ENCODE data around the gene SRRM4. TPM values are rescaled to one million over a fixed set of nuclear protein-coding genes. Genes with fewer than 3 reads are reported as not detected.

Gene SRRM4
- total RNA-seq, 1 experiment from 2014 or later = 0.02 TPM

DNA sequence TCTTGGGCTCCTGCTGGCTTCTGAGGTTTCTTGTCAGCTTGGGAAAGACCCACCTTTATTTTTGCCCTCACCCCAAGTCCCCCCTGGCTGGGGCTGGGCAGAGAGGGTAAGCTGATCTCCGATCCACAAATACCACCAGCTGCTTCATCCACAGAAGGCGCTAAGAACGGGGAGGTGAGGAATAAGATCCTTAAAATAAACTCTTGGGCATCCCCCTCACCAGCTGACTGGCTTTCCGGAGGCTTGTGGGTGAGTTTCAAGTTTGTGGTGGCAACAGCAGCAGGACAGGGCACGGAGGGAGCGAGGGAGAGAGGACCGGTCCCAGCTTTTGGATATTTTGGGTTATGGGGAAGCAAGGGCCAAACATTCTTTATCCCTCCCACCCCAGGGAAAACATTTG lies 176.6 kb downstream of the SRRM4 start (continued):
- no peak for TF ChIP-seq SRF (IDR thresholded peaks at IDR 0.05; ENCODE audit: low read depth)
- no peak for TF ChIP-seq SIN3A (IDR thresholded peaks at IDR 0.05; ENCODE audit: low read depth)
- TF ChIP-seq, protein P1, sequence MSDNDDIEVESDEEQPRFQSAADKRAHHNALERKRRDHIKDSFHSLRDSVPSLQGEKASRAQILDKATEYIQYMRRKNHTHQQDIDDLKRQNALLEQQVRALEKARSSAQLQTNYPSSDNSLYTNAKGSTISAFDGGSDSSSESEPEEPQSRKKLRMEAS (IDR thresholded peaks at IDR 0.05) = no peak
- TF ChIP-seq JUND (IDR thresholded peaks at IDR 0.05) = no peak
- no peak for TF ChIP-seq ZNF274 (IDR thresholded peaks at IDR 0.05; ENCODE audit: low read depth, low read length)

DNA sequence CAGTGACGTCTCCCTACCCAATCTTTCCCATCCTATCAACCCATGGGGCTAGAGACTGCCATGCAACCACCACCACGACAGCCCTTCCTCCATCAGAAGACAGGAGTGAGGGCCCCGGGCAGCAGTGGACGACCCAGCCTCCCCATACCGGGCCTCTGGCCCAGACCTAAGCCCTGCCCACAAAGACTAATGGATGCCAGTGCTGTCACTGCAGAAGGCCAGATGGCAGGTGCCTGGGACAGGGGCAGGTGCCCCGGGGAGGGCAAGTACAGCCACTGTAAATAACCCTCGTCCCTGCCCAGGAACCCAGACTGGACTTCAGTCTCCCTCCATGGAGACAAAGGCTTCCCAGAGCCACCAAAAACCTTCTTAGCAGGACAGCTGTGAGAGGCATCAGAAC lies 177.1 kb downstream of the SRRM4 start:
- TF ChIP-seq SIN3A (IDR thresholded peaks at IDR 0.05; ENCODE audit: low read depth) (no peak), CBX3 (IDR thresholded peaks at IDR 0.05; ENCODE audit: low read depth) (no peak), SRF (IDR thresholded peaks at IDR 0.05; ENCODE audit: low read depth) (no peak), SP1 (IDR thresholded peaks at IDR 0.05; ENCODE audit: low read depth) (no peak), POLR2A (IDR thresholded peaks at IDR 0.05; ENCODE audit: borderline replicate concordance, extremely low read depth, insufficient read depth, insufficient read length) (no peak)
- TF ChIP-seq, protein P1 (IDR thresholded peaks at IDR 0.05) = no peak
- Histone ChIP-seq H3K9ac (ENCODE audit: low read length) (no peak overlapping the region), H2AFZ (ENCODE audit: low read depth, low read length, poor library complexity, severe bottlenecking) (no peak overlapping the region), H3K4me3 (replicated peaks in 1 of 2; ENCODE audit: low read depth in 1 of 2, low read length in 2 of 2) (no peak overlapping the region), H3K27ac (ENCODE audit: low read depth, low read length) (no peak overlapping the region), H3K9me3 (ENCODE audit: control insufficient read depth in 1 of 2, insufficient read depth in 1 of 2, low read depth in 1 of 2, low read length in 2 of 2) (no peaks in the 10 kb centered on the region), H3K27me3 (ENCODE audit: insufficient read depth, low read length) (peaks cover 21% of the 10 kb centered on the region), H3K79me2 (ENCODE audit: insufficient read depth, low read length) (no peaks in the 10 kb centered on the region), H4K20me1 (ENCODE audit: insufficient read depth) (no peaks in the 10 kb centered on the region), H3K9me2 (ENCODE audit: insufficient read depth) (no peaks in the 10 kb centered on the region), H3K4me1 (ENCODE audit: control insufficient read depth in 1 of 2, insufficient read depth in 2 of 2, low read length in 2 of 2) (peaks cover 8 to 16% of the 10 kb centered on the region in 2 experiments; a peak in 3 of 4 replicates), H3K36me3 (ENCODE audit: control insufficient read depth in 1 of 2, insufficient read depth in 2 of 2, low read length in 2 of 2) (no peaks in the 10 kb centered on the region), H3K4me2 (ENCODE audit: low read length) (no peak overlapping the region)
- no peak for DNase-seq (ENCODE audit: low read depth, low spot score)
- ChIA-PET CTCF (no interaction called here), RAD21 (ENCODE audit: low non-redundant PET in 1 of 2, low total read pairs in 2 of 2, uncharacterized antibody in 2 of 2, unreplicated experiment in 2 of 2) (no interaction called here), POLR2A (no interaction called here)
- ATAC-seq = no peak
- BruUV-seq (replicated peaks) = no TSS peak
- intact Hi-C loops (cut with micrococcal nuclease) = no loop called here

DNA sequence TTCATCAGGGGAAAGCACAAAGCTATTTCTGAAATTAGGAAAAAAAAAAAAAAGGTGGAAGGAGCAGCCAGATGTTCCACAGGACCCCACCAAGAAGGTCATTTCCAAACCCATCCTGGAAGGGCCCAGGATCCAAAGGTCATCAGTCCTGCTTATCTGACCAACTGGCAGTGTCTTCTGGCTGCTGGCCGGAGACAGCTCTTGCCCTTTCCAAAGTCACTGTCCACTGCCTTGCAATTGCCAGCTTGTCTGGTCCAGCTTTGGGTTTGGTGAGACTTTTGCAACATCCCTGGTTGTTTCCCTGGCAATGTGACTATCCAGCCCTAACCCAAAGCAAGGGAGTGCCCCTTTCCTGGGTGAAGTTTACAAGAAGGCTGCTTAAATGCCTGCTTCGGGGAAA lies 178.5 kb downstream of the SRRM4 start:
- no peak overlapping the region for H3K9ac ChIP-seq (ENCODE audit: low read length)
- H3K36me3 ChIP-seq (ENCODE audit: control insufficient read depth in 1 of 2, insufficient read depth in 2 of 2, low read length in 2 of 2) = no peaks in the 10 kb centered on the region
- H3K9me2 ChIP-seq (ENCODE audit: insufficient read depth) = no peaks in the 10 kb centered on the region
- intact Hi-C loops (cut with micrococcal nuclease) = no loop called here
- H3K79me2 ChIP-seq (ENCODE audit: insufficient read depth, low read length) = no peaks in the 10 kb centered on the region
- ChIA-PET CTCF (no interaction called here), POLR2A (no interaction called here), RAD21 (ENCODE audit: low non-redundant PET in 1 of 2, low total read pairs in 2 of 2, uncharacterized antibody in 2 of 2, unreplicated experiment in 2 of 2) (no interaction called here)
- H3K4me2 ChIP-seq (ENCODE audit: low read length) = no peak overlapping the region
- DNase-seq (ENCODE audit: low read depth, low spot score) (no peak), ATAC-seq (no peak)
- no TSS peak for BruUV-seq (replicated peaks)
- H3K4me1 ChIP-seq (ENCODE audit: control insufficient read depth in 1 of 2, insufficient read depth in 2 of 2, low read length in 2 of 2) = peaks cover 0 to 2% of the 10 kb centered on the region in 2 experiments; a peak in 2 of 4 replicates
- no peak overlapping the region for H3K27ac ChIP-seq (ENCODE audit: low read depth, low read length)
- peaks cover 25% of the 10 kb centered on the region for H3K27me3 ChIP-seq (ENCODE audit: insufficient read depth, low read length)
- no peaks in the 10 kb centered on the region for H3K9me3 ChIP-seq (ENCODE audit: control insufficient read depth in 1 of 2, insufficient read depth in 1 of 2, low read depth in 1 of 2, low read length in 2 of 2)
- H2AFZ ChIP-seq (ENCODE audit: low read depth, low read length, poor library complexity, severe bottlenecking) = no peak overlapping the region
- TF ChIP-seq JUND (IDR thresholded peaks at IDR 0.05) (no peak), POLR2A (IDR thresholded peaks at IDR 0.05; ENCODE audit: borderline replicate concordance, extremely low read depth, insufficient read depth, insufficient read length) (no peak), EZH2phosphoT487 (IDR thresholded peaks at IDR 0.05; ENCODE audit: borderline replicate concordance) (no peak), ELF1 (IDR thresholded peaks at IDR 0.05; ENCODE audit: borderline replicate concordance, low read depth) (no peak), ZFX (IDR thresholded peaks at IDR 0.05) (no peak)
- H4K20me1 ChIP-seq (ENCODE audit: insufficient read depth) = no peaks in the 10 kb centered on the region
- H3K4me3 ChIP-seq (replicated peaks in 1 of 2; ENCODE audit: low read depth in 1 of 2, low read length in 2 of 2) = no peak overlapping the region

All from HCT116 (cell line).